Ectodermal cell (in vitro differentiated cells): Measurements from ENCODE around the gene HTR4.

ENCODE experiments used
- H3K27ac ChIP-seq: 2 replicates; pipeline ENCODE4 v1.7.0; 2013; ENCODE audit warnings: mild to moderate bottlenecking, low read depth, low read length; ENCODE audit not compliant: insufficient read depth, poor library complexity, severe bottlenecking
- H3K27me3 ChIP-seq: 2 replicates; pipeline ENCODE4 v1.7.0; 2013; ENCODE audit warnings: mild to moderate bottlenecking, low read length; ENCODE audit not compliant: insufficient read depth, control insufficient read depth, poor library complexity, severe bottlenecking
- H3K36me3 ChIP-seq: one replicate; pipeline ENCODE4 v1.7.0; 2013; ENCODE audit warnings: low read length; ENCODE audit not compliant: control insufficient read depth, insufficient read depth
- H3K4me1 ChIP-seq: one replicate; pipeline ENCODE4 v1.7.0; 2013; ENCODE audit warnings: low read length; ENCODE audit not compliant: control insufficient read depth, insufficient read depth
- H3K4me3 ChIP-seq: 2 replicates; pipeline ENCODE4 v1.7.0; 2013; ENCODE audit warnings: low read depth, low read length, control low read depth; ENCODE audit not compliant: insufficient read depth
- H3K9me3 ChIP-seq: 2 replicates; pipeline ENCODE4 v1.7.0; 2013; ENCODE audit warnings: mild to moderate bottlenecking, low read length, moderate library complexity; ENCODE audit not compliant: control insufficient read depth
- WGBS, 2 experiments: methylation state at CpG; one replicate each; pipeline ENCODE4 v1.1.7; 2013; ENCODE audit warnings: missing lambda C conversion rate in 2 of 2; 5-methylcytosine and 5-hydroxymethylcytosine counted together

HTR4 gene

DNA sequence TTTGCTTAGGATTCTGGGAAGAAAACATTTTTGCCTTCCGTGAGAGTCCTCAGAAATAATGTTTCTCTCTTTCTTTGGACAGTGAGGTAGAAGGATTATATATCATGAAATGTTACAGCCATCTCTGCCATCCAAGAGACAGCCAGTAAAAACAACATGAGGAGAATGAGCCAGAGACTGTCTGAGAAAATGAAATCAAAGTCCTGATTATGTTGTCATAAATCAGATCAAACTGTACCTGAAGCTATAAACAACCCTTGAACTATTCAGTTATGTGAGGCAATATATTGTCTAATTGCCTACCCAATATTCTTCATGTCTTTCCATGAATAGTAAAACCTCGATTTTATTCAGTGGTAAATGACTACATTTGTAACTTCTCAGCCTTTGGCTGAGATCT, 9.2 kb upstream of the HTR4 start:
- Histone ChIP-seq H3K4me1 (no peaks in the 10 kb centered on the region), H3K27ac (no peak overlapping the region), H3K27me3 (no peaks in the 10 kb centered on the region), H3K4me3 (no peak overlapping the region), H3K36me3 (no peaks in the 10 kb centered on the region), H3K9me3 (no peaks in the 10 kb centered on the region)
- 83 to 84% methylated on average over 2 of the region's 2 CpGs for WGBS, 2 experiments

DNA sequence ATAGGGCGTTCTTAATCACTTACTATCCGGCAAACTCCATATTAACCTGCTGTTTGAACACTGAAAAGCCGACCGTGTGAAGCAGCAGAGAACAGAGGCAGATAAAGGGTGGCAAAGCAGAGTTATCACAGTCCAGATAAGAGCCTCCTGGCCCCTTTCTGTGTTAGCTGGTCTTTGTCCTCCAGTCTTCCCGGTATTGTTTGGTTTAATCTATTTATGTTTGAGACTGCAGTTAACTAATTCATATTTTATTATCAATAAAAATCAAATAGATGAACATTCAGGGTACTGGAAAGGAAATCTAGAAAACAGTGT, 6.0 kb upstream of the HTR4 start:
- Histone ChIP-seq H3K9me3 (no peaks in the 10 kb centered on the region), H3K36me3 (no peaks in the 10 kb centered on the region), H3K4me1 (no peaks in the 10 kb centered on the region), H3K27me3 (peaks cover 18% of the 10 kb centered on the region), H3K4me3 (no peak overlapping the region), H3K27ac (no peak overlapping the region)
- WGBS, 2 experiments: 87 to 95% methylated on average over 4 to 5 of the region's 5 CpGs

DNA sequence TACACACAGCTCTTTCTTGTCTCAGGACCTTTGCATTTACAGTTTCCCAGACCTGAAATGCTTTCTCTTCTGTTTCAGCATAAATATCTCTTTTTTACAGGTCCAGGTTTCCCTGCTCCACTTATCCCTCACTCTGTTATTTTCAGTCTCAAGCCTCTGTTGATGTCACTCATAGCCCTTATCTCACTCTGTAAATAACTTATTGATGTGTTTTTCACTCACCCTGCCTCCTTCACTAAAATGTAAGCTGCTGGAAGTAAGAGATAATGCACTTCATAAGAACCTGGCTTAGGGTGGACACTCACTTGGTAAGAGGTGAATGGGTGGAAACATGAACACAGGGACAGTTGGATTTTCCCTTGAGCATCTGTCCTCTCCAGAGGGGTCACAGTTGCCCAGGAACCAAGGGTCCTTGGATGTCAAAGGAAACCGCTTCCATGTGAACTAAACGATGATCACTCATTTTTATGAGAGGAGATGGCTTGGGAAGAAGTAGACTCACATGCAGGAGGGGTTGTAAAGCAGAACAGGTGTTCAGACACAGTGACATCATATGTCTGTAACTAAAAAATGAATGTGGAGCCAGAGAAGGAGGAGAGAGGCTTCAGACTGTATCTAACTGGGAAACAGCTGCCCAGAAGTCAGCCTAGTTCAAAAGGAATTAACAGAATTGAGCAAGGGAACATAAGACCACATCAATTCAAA, 5.5 kb upstream of the HTR4 start:
- H3K27me3 ChIP-seq: peaks cover 23% of the 10 kb centered on the region
- no peak overlapping the region for H3K4me3 ChIP-seq
- H3K9me3 ChIP-seq: no peaks in the 10 kb centered on the region
- no peaks in the 10 kb centered on the region for H3K36me3 ChIP-seq
- 93 to 95% methylated on average over 2 of the region's 2 CpGs for WGBS, 2 experiments
- no peak overlapping the region for H3K27ac ChIP-seq
- H3K4me1 ChIP-seq: no peaks in the 10 kb centered on the region

DNA sequence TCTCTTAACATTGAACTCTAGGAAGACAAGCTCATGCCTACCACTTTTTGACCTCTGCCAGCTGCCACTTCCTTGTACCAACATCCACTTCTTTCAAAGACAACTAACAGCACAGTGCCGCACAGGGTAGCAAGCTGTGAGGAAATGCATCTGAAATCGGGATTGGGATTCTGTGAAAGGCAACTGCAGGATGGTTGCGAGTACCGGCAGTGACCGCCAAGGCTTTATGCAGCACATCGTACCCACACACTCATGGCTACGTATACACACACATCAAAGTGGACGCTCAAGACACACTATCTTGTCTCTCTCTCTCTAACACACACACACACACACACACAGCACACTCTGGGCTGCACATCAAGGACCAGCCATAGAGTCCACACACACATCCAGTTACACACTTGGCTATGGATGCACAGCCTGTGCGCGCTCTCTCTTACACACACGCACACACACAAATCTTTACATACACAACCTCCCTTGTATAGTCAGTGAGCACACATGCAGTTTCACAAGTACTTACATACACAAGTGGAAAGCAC, 964 bp downstream of the HTR4 start:
- Histone ChIP-seq H3K4me3 (no peak overlapping the region), H3K27ac (no peak overlapping the region), H3K27me3 (peaks cover 61% of the 10 kb centered on the region), H3K4me1 (no peaks in the 10 kb centered on the region), H3K9me3 (no peaks in the 10 kb centered on the region), H3K36me3 (no peaks in the 10 kb centered on the region)
- WGBS, 2 experiments: 89 to 91% methylated on average over 11 of the region's 11 CpGs

DNA sequence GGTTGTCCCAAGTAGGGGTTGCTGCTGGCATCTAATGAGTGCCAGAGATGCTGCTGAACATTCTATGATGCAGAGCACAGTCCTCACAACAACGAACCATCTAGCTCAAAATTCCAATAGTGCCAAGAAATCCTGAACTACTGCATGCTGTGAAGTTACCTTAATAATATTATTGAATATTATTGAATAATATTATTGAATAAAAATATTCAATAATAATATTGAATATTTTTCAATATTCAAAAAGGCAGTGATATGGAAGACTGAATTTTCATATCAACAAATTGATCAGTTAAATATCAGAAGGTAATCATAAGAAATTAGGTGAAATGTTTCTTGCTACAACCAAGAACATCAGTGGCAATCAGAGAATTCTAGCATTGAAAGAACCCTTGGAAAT, 2.8 kb downstream of the HTR4 start:
- peaks cover 53% of the 10 kb centered on the region for H3K27me3 ChIP-seq
- 100% methylated on average over 1 of the region's 1 CpG; no CpG with 5 or more reads in 1 of the 2 experiments for WGBS, 2 experiments

DNA sequence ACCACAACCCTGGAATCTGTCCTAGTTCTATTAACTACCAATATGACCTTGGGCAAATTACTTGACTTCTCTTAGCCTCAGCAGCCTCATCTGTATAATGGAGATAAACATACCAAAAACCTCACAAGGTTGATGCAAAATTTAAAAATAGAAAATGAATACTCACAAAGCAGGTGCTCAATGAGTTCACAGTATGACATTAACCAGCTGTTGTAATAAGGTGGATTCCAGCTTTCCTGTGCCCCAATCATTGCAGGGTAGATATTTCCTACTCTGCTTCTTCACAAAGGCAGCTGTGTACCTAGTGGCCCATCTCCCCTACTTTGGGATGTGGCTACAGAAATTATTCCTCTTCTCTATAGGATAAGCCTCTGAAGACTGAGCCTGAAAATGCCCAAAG, 8.8 kb downstream of the HTR4 start:
- H3K9me3 ChIP-seq: no peaks in the 10 kb centered on the region
- H3K4me1 ChIP-seq: no peaks in the 10 kb centered on the region
- H3K27ac ChIP-seq: no peak overlapping the region
- H3K27me3 ChIP-seq: peaks cover 2% of the 10 kb centered on the region
- H3K4me3 ChIP-seq: no peak overlapping the region
- no peaks in the 10 kb centered on the region for H3K36me3 ChIP-seq

More for the DNA sequence above, 2.8 kb downstream of the HTR4 start:
- H3K4me1 ChIP-seq: no peaks in the 10 kb centered on the region
- H3K4me3 ChIP-seq: no peak overlapping the region
- no peaks in the 10 kb centered on the region for H3K36me3 ChIP-seq
- H3K27ac ChIP-seq: no peak overlapping the region
- no peaks in the 10 kb centered on the region for H3K9me3 ChIP-seq

DNA sequence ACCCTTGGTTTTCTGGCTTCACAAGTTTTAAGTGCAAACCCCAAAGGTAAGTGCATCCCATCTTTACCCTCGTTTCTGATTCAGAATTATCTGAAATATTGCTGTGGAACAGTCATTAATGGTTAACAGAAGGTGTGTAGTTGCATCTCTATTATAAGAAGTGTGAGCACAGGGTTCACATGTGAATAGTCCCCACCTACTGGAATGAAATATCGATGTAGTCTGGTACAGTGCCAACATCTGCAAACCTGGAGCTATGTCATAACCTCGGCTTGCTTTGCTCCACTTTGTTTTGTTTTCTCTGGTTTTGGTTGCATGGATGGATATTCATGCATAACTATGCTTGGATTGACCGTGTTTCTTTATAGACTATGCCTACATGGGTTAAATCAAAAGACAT, 12.6 kb downstream of the HTR4 start:
- 89 to 90% methylated on average over 3 to 4 of the region's 4 CpGs for WGBS, 2 experiments
- Histone ChIP-seq H3K4me1 (no peaks in the 10 kb centered on the region), H3K27me3 (no peaks in the 10 kb centered on the region)

DNA sequence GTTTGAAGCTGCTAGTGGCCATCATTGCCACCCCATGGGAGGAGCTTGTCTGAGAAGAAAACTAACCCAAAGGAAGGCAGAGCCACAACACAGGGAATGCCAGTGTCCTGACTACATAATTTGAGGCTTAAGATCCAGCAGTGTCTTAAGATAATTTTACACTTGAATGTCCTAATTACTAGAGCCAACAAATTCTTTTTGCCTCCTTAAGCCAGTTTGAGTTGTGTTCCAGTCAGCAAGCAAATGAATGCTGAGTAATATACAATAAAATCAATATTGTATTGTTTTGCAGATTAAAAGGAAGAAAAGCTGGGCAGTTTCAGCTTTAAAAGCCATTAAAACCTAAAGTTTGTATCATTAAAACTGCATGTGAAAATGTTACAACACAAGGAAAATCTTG, 13.9 kb downstream of the HTR4 start:
- Histone ChIP-seq H3K36me3 (no peaks in the 10 kb centered on the region), H3K27ac (no peak overlapping the region), H3K4me3 (no peak overlapping the region), H3K9me3 (no peaks in the 10 kb centered on the region), H3K4me1 (no peaks in the 10 kb centered on the region), H3K27me3 (no peaks in the 10 kb centered on the region)

More for the DNA sequence above, 12.6 kb downstream of the HTR4 start:
- Histone ChIP-seq H3K9me3 (no peaks in the 10 kb centered on the region), H3K4me3 (no peak overlapping the region), H3K36me3 (no peaks in the 10 kb centered on the region), H3K27ac (no peak overlapping the region)

DNA sequence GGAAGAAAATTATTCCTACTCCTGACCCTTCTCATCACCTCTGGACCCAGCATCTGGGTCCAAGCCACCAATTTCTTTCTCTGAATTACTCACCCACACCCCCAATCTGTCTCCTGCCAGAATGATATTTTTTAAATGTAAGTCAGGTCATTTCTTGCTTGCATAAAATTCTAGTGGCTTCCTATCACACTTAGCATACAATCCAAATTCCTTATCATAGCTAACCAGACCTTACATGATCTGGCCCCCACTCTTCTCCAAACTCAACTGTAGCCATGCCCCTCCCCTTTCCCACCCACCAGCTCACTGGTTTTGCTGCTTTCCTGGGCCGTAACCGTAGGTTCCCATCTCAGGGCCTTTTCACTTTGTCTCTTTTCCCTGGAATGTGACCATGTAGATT, 15.2 kb downstream of the HTR4 start:
- WGBS, 2 experiments: 86 to 93% methylated on average over 2 of the region's 2 CpGs
- Histone ChIP-seq H3K27ac (no peak overlapping the region), H3K36me3 (no peaks in the 10 kb centered on the region), H3K4me1 (no peaks in the 10 kb centered on the region), H3K9me3 (no peaks in the 10 kb centered on the region), H3K27me3 (no peaks in the 10 kb centered on the region), H3K4me3 (no peak overlapping the region)

DNA sequence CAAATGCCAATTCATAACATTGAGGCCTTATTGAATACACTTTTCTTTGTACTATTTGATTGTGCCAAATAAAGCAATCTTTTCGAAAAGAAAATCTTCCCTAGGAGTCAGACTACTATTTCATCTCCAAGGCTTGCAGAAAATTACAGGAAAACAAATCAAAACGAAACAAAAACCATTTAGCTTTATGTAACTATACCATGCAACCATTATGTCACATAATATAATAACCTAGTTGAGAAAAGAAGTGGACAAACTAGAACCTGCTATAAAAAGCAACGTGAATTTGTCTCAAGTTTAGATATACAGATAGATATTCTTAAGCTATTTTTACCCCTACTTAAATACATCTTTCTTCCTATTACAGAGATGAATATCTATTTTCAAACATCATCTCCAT, 18.0 kb downstream of the HTR4 start:
- Histone ChIP-seq H3K36me3 (no peaks in the 10 kb centered on the region), H3K9me3 (no peaks in the 10 kb centered on the region), H3K4me1 (no peaks in the 10 kb centered on the region), H3K4me3 (no peak overlapping the region), H3K27me3 (no peaks in the 10 kb centered on the region), H3K27ac (no peak overlapping the region)
- 94 to 100% methylated on average over 2 of the region's 3 CpGs for WGBS, 2 experiments
